Immature natural killer cell (primary cell): ENCODE results near the gene EYA4. TPM values are rescaled to one million over a fixed set of nuclear protein-coding genes. Genes with fewer than 3 reads are reported as not detected.

ENCODE experiments used
- DNase-seq, 3 donors: peaks; one replicate each; pipeline ENCODE4 v3.0.0; 2022; ENCODE audit warnings: mixed read lengths in 1 of 3
- H3K27ac Mint-ChIP-seq, 6 donors: one replicate each; pipeline ENCODE4 v1.8.0; 2020; ENCODE audit warnings: mixed read lengths in 6 of 6, mild to moderate bottlenecking in 5 of 6, inconsistent platforms in 4 of 6, moderate library complexity in 3 of 6
- H3K27me3 Mint-ChIP-seq, 3 donors: one replicate each; pipeline ENCODE4 v1.8.0; 2020 to 2021; ENCODE audit warnings: low read depth in 3 of 3, mild to moderate bottlenecking in 3 of 3, mixed read lengths in 3 of 3, moderate library complexity in 3 of 3, inconsistent platforms in 1 of 3
- H3K36me3 Mint-ChIP-seq, 3 donors: one replicate each; pipeline ENCODE4 v1.8.0; 2020; ENCODE audit warnings: mixed read lengths in 3 of 3, inconsistent platforms in 2 of 3, mild to moderate bottlenecking in 2 of 3
- H3K4me1 Mint-ChIP-seq, 2 donors: one replicate each; pipeline ENCODE4 v1.8.0; 2020; ENCODE audit warnings: inconsistent platforms in 2 of 2, mild to moderate bottlenecking in 2 of 2, mixed read lengths in 2 of 2, moderate library complexity in 1 of 2
- H3K4me3 Mint-ChIP-seq, 5 donors: one replicate each; pipeline ENCODE4 v1.8.0; 2020; ENCODE audit warnings: mild to moderate bottlenecking in 5 of 5, mixed read lengths in 5 of 5, inconsistent platforms in 3 of 5, moderate library complexity in 3 of 5
- H3K9me3 Mint-ChIP-seq, 6 donors: one replicate each; pipeline ENCODE4 v1.8.0; 2020; ENCODE audit warnings: mild to moderate bottlenecking in 6 of 6, mixed read lengths in 6 of 6, inconsistent platforms in 4 of 6, moderate library complexity in 3 of 6
- polyA plus RNA-seq, 3 donors: library from polyadenylated mRNA; unstranded; fragments of 300-500 nt; fragmentation: Illumina TruSeq; gene quantifications; one replicate each; pipeline ENCODE4 v1.2.3, GENCODE V29; 2021

EYA4 gene
- polyA plus RNA-seq, 3 donors from 2014 or later, result not detected

- Mint-ChIP-seq H3K27ac (no peak overlapping the region), H3K27me3 (no peaks in the 10 kb centered on the region), H3K9me3 (peaks cover 0 to under 1% (median 0%) of the 10 kb centered on the region in 6 donors), H3K4me3 (no peak overlapping the region), H3K4me1 (no peaks in the 10 kb centered on the region), H3K36me3 (no peaks in the 10 kb centered on the region)
- DNase-seq, result no peak
Observed at GRCh38 chr6:133225560-133225959, 15.6 kb upstream of the EYA4 start.

GRCh38 chr6:133227344-133227743 lies 13.8 kb upstream of the EYA4 start:
- H3K4me1 Mint-ChIP-seq, result no peaks in the 10 kb centered on the region
- H3K27ac Mint-ChIP-seq, result no peak overlapping the region
- H3K27me3 Mint-ChIP-seq, result no peaks in the 10 kb centered on the region
- no peaks in the 10 kb centered on the region for H3K36me3 Mint-ChIP-seq
- H3K9me3 Mint-ChIP-seq, result peaks cover 0 to 8% (median 1%) of the 10 kb centered on the region in 6 donors
- no peak for DNase-seq
- no peak overlapping the region for H3K4me3 Mint-ChIP-seq

GRCh38 chr6:133230052-133230451 lies 11.1 kb upstream of the EYA4 start:
- Mint-ChIP-seq H3K9me3 (peaks cover 0 to 8% (median 4%) of the 10 kb centered on the region in 6 donors), H3K4me1 (no peaks in the 10 kb centered on the region), H3K27ac (no peak overlapping the region), H3K27me3 (peaks cover 0 to 2% (median 1%) of the 10 kb centered on the region in 3 donors), H3K4me3 (no peak overlapping the region), H3K36me3 (no peaks in the 10 kb centered on the region)
- no peak for DNase-seq

- peaks cover 0 to 6% (median 6%) of the 10 kb centered on the region in 3 donors for H3K27me3 Mint-ChIP-seq
- no peaks in the 10 kb centered on the region for H3K36me3 Mint-ChIP-seq
- H3K27ac Mint-ChIP-seq, result no peak overlapping the region
- no peaks in the 10 kb centered on the region for H3K4me1 Mint-ChIP-seq
- DNase-seq, result no peak
- peaks cover 0 to 13% (median 7%) of the 10 kb centered on the region in 6 donors for H3K9me3 Mint-ChIP-seq
- no peak overlapping the region for H3K4me3 Mint-ChIP-seq
Observed at GRCh38 chr6:133235221-133235620, 5.9 kb upstream of the EYA4 start.

GRCh38 chr6:133236932-133237331 lies 4.2 kb upstream of the EYA4 start:
- Mint-ChIP-seq H3K36me3 (no peaks in the 10 kb centered on the region), H3K9me3 (peaks cover 0 to 17% (median 1%) of the 10 kb centered on the region in 6 donors), H3K27ac (no peak overlapping the region), H3K27me3 (peaks cover 3 to 13% (median 6%) of the 10 kb centered on the region in 3 donors), H3K4me1 (no peaks in the 10 kb centered on the region), H3K4me3 (no peak overlapping the region)
- no peak for DNase-seq

- H3K4me1 Mint-ChIP-seq, result no peaks in the 10 kb centered on the region
- H3K36me3 Mint-ChIP-seq, result no peaks in the 10 kb centered on the region
- DNase-seq, result no peak
- H3K4me3 Mint-ChIP-seq, result peak overlapping the region in 1 of 5 donors; percentile 30
- H3K27me3 Mint-ChIP-seq, result peaks cover 7 to 15% (median 10%) of the 10 kb centered on the region in 3 donors
- no peak overlapping the region for H3K27ac Mint-ChIP-seq
- H3K9me3 Mint-ChIP-seq, result peaks cover 0 to 11% (median 2%) of the 10 kb centered on the region in 6 donors
Observed at GRCh38 chr6:133240511-133241085, 559 bp upstream of the EYA4 start.

GRCh38 chr6:133241901-133242636 lies 912 bp downstream of the EYA4 start:
- DNase-seq, result no peak
- Mint-ChIP-seq H3K9me3 (peaks cover 0 to 10% (median 1%) of the 10 kb centered on the region in 6 donors), H3K36me3 (no peaks in the 10 kb centered on the region), H3K4me3 (no peak overlapping the region), H3K4me1 (no peaks in the 10 kb centered on the region), H3K27me3 (peaks cover 4 to 15% (median 10%) of the 10 kb centered on the region in 3 donors), H3K27ac (no peak overlapping the region)

- H3K9me3 Mint-ChIP-seq, result peaks cover 0 to 10% (median 2%) of the 10 kb centered on the region in 6 donors
- no peak overlapping the region for H3K4me3 Mint-ChIP-seq
Observed at GRCh38 chr6:133242637-133243585, 1.8 kb downstream of the EYA4 start.

GRCh38 chr6:133243723-133244305 lies 2.7 kb downstream of the EYA4 start:
- Mint-ChIP-seq H3K27me3 (peaks cover 4 to 13% (median 10%) of the 10 kb centered on the region in 3 donors), H3K4me3 (no peak overlapping the region), H3K27ac (no peak overlapping the region), H3K4me1 (no peaks in the 10 kb centered on the region), H3K9me3 (peaks cover 0 to 10% (median 3%) of the 10 kb centered on the region in 6 donors), H3K36me3 (no peaks in the 10 kb centered on the region)
- DNase-seq, result no peak

More at GRCh38 chr6:133242637-133243585, 1.8 kb downstream of the EYA4 start:
- Mint-ChIP-seq H3K4me1 (no peaks in the 10 kb centered on the region), H3K27me3 (peaks cover 4 to 15% (median 10%) of the 10 kb centered on the region in 3 donors), H3K36me3 (no peaks in the 10 kb centered on the region), H3K27ac (no peak overlapping the region)
- DNase-seq, result no peak

GRCh38 chr6:133244519-133244918 lies 3.4 kb downstream of the EYA4 start:
- H3K4me3 Mint-ChIP-seq, result no peak overlapping the region
- peaks cover 4 to 11% (median 10%) of the 10 kb centered on the region in 3 donors for H3K27me3 Mint-ChIP-seq
- H3K4me1 Mint-ChIP-seq, result no peaks in the 10 kb centered on the region
- no peak overlapping the region for H3K27ac Mint-ChIP-seq
- no peaks in the 10 kb centered on the region for H3K36me3 Mint-ChIP-seq
- peaks cover 0 to 9% (median 3%) of the 10 kb centered on the region in 6 donors for H3K9me3 Mint-ChIP-seq
- no peak for DNase-seq

GRCh38 chr6:133245007-133245406 lies 3.9 kb downstream of the EYA4 start:
- Mint-ChIP-seq H3K27me3 (peaks cover 4 to 12% (median 11%) of the 10 kb centered on the region in 3 donors), H3K4me3 (no peak overlapping the region), H3K36me3 (no peaks in the 10 kb centered on the region), H3K27ac (no peak overlapping the region), H3K9me3 (peaks cover 0 to 8% (median 3%) of the 10 kb centered on the region in 6 donors), H3K4me1 (no peaks in the 10 kb centered on the region)
- no peak for DNase-seq

GRCh38 chr6:133245422-133245903 lies 4.3 kb downstream of the EYA4 start:
- H3K4me1 Mint-ChIP-seq, result no peaks in the 10 kb centered on the region
- H3K27me3 Mint-ChIP-seq, result peaks cover 3 to 13% (median 8%) of the 10 kb centered on the region in 3 donors
- no peak overlapping the region for H3K4me3 Mint-ChIP-seq
- H3K36me3 Mint-ChIP-seq, result no peaks in the 10 kb centered on the region
- no peak overlapping the region for H3K27ac Mint-ChIP-seq
- H3K9me3 Mint-ChIP-seq, result peaks cover 0 to 8% (median 2%) of the 10 kb centered on the region in 6 donors
- no peak for DNase-seq

GRCh38 chr6:133247581-133247980 lies 6.4 kb downstream of the EYA4 start:
- DNase-seq, result no peak
- Mint-ChIP-seq H3K27ac (no peak overlapping the region), H3K27me3 (peaks cover 3 to 7% (median 3%) of the 10 kb centered on the region in 3 donors), H3K4me3 (no peak overlapping the region), H3K4me1 (no peaks in the 10 kb centered on the region), H3K36me3 (no peaks in the 10 kb centered on the region), H3K9me3 (peaks cover 0 to 13% (median 2%) of the 10 kb centered on the region in 6 donors)
